ENCODE measurements around the gene RPL3.

DNA sequence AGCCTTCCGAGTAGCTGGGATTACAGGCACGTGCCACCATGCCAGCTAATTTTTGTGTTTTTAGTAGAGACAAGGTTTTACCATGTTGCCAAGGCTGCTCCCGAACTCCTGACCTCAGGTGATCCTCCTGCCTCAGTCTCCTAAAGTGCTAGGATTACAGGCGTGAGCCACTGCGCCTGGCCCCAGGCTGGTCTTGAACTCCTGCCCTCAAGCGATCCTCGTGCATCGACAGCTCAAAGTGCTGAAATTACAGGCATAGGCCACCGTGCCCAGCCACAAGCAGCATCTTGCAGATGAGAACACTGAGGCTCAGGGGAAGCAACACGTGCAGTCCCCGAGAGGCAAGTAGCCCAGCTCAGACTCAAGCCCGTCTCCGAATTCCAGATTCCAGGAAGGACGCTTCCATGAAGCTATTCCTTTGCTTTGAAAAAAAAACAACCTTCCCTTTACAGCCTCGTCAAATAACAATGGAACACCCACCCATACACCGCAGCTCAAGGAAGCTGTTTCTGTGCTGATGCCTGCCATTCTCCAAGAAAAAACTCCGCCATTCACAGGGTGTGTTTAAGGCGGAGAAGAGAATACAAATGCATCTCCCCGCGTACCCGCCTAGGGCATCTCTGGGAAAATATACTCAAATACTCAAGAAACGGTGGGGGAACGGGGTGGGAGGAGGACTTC is 40.1 kb downstream of the RPL3 start:
- TF ChIP-seq SUZ12 (IDR thresholded peaks at IDR 0.05; ENCODE audit: extremely low read depth, insufficient read depth, insufficient read length): no peak
- no peak for TF ChIP-seq YY1 (IDR thresholded peaks at IDR 0.05; ENCODE audit: insufficient read depth, insufficient read length)

All from NT2/D1 (cell line).